NCI-H187 (cell line): ENCODE data around the gene HYOU1.
"Not testable (repeated sequence)": the region's sequence is repeated elsewhere in the genome, so short reads cannot be mapped to it uniquely, and the experiment has no call there.

Experiments
- DNase-seq, 2 experiments: peaks; one replicate each; lab custom pipeline; 2025; lab: John Stamatoyannopoulos, UW

Gene HYOU1

DNA sequence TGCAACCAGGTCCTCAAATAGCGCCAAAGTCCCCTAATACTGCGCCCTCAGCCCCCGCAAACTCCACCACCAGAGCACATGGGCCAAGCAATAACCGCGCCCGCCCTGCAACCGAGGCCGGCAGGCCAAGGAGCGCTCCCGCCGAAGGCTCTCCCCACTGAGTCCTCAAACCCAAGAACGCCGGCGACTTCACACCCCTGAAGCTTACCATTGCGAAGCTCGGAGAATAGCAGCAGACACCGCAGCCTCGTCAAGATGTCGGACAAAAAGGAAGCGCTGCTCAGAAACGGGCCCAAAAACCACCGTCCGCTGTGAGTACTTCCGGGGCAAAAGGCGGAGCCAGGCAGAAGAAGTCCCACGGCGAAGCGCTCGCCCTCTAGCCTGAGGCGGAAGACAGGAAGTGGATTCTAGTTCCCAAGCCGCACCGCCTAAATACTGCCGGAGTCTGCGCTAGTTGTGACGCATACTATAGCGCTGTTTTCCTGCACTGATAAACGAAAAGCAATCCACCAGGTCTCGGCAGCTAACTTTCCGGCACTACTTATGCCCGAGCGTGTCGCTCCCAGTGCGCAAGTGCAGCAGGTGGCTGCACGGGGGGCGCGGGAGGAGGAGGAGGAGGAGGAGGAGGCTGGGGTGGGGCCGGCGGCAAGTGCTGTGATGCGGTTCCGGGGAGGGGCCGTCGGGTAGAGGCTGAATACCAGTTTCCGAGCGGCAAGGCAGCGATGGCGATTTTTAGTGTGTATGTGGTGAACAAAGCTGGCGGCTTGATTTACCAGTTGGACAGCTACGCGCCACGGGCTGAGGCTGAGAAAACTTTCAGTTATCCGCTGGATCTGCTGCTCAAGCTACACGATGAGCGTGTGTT lies 38.7 kb downstream of the HYOU1 start, which contains the start of the genes RPS25 and TRAPPC4:
TSS of gene RPS25 (minus strand) at position 270 of the 865 bp plus-strand sequence. CDS start at position 211, 59 bp downstream.
TSS of gene TRAPPC4 (plus strand) at position 693 of the 865 bp plus-strand sequence. CDS start at position 723, 30 bp downstream.
- DNase-seq: peak; percentile 87 to 94

DNA sequence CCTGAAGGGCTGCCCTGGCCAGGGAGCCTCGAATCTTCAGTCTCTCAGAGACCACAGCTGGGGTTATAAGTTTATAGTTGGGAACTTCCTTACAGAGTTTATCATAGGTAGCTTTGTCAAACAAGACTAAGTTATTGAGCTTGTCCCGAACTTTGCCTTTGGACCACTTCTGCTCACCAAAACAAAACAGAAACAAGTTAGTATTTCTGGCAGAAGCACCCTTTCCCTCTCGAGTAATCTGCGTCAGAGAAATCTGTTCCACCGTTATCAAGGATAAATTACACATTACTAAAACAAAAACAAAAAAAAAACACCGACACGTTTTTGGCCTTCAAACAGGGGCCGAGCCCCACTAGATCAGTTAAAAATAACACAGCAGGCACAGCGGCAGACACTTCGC lies 39.6 kb downstream of the HYOU1 start:
- DNase-seq: not testable (repeated sequence)

DNA sequence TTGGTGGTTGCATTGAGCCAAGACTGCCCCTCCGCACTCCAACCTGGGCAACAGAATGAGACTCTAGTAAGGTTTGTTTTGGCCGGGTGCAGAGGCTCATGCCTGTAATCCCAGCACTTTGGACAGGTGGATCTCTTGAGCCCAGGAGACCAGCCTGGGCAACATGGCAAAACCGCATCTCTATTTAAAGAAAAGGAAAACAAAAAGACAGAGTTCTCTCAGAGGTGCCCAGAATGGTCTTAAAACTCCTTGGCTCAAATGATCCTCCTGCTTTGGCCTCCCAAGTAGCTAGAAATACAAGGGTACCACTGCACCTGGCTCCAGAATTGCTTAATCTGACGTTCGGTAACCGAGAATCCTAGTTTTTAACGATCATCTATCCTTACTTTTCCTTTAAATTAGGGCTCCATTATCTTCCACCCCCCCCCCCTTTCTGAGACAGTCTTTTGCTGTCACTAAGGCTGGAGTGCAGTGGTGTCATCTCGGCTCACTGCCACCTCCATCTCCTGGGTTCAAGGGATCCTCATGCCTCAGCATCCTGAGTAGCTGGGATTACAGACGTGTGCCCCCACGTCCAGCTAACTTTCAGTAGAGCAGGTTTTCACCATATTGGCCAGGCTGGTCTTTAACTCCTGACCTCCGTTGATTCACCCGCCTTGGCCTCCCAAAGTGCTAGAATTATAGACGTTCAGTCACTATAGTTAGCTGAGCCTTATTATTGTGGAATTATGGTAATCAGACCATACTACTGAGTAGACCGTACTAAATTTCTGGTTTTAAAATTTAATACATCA lies 40.6 kb downstream of the HYOU1 start:
- DNase-seq: no peak

DNA sequence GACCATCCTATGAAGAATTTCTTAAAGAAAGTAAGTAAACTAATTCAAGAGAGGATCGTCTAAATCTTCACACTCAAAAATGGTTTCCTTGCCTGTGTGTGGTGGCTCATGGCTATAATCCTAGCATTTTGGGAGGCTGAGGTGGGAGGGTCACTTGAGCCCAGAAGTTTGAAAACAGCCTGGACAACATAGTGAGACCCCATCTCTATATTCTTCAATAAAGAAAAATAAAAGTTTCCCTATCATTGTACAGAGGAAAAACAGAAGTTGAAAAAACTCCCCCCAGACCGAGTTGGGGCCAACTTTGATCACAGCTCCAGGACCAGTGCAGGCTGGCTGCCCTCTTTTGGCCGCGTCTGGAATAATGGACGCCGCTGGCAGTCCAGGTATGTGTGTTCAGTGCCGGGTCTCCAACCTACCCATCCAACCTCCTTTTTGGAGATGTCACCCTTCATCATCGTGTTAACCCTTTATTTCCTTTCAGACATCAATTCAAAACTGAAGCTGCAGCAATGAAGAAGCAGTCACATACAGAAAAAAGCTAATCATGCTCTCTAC lies 41.9 kb downstream of the HYOU1 start:
- no peak for DNase-seq

DNA sequence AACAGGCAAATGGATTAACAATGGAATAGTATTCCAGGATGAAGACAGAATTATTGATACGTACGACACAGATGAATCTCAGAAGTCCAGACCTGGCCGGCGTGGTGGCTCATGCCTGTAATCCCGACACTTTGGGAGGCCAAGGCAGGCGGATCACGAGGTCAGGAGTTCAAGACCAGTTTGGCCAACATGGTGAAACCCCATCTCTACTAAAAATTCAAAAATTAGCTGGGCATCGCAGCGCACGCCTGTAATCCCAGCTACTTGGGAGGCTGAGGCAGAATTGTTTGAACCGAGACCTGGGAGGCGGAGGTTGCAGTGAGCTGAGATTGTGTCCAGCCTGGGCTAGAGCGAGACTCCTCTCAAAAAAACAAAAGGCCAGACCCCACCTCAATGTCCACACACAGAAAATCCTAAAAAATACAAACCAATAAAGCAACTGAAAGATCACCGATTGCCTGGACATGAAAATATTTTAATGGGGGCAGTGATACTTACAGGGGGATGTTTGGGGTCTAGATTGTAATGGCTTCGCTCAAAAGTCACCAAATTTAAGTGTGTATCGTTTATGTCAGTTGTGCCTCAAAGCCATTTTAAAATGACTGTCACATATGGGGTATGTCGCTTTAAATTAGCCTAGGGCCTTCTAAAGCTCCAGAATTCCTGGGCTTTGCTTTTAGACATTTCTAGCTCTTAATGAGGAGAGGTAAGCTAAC lies 42.6 kb downstream of the HYOU1 start:
- no peak for DNase-seq

DNA sequence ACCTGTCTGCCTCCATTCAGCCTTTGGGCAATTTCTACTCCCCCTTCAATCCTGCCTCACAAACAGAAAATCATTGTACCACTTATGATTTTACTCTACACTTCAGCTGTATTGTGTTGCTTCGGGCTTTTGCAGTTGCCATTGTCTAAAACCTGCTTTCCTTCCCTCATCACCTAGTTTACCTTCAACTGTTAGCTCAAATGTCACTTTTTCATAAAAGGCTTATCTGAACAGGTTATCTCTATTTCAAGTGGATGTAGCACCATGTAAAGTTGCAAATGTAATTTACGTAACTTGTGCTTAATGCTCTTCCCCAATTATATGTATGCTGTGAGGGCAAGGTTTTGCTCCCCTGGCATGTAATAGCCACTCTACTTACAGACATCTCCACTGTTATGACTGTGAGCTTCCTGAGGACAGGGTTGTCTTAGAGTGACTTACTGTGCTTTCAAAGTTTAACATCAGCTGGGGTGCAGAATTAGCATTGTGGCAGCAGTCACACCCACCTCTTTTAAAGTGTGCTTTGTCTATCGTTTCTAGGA lies 44.3 kb downstream of the HYOU1 start:
- no peak for DNase-seq

DNA sequence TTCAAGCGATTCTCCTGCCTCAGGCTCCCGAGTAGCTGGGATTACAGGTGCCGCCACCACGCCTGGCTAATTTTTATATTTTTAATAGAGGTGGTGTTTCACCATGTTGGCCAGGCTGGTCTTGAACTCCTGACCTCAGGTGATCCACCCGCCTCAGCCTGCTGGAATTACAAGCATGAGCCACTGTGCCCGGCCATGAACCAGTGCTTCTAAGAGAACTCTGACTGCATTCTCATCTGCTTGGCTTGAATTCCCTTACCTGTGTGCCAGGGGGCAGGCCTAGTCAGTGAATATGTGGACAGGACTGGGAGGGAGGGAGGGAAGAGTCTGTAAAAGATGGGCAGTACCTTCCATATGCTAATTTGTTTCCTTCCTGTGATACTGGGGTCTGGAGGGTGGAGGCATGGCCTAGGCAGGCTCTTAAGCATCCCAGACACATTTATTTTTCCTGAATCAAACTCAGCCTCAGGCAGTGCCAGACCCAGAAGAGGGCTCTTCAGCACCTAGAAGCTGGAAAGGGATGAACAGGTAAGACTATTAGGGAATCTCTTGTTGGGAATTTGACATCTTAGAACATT lies 45.4 kb downstream of the HYOU1 start:
- no peak for DNase-seq

DNA sequence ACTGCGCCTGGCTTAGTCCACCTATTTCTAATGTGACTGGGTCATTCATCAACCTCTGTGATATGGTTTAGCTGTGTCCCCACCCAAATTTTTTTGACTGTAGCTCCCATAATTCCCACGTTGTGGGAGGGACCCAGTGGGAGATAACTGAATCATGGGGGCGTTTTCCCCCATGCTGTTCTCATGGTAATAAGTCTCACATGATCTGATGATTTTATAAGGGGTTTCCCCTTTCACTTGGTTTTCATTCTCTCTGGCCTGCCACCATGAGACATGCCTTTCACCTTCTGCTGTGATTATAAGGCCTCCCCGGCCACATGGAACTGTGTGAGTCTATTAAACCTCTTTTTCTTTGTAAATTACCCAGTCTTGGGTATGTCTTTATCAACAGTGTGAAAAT lies 50.3 kb downstream of the HYOU1 start:
- DNase-seq: no peak

DNA sequence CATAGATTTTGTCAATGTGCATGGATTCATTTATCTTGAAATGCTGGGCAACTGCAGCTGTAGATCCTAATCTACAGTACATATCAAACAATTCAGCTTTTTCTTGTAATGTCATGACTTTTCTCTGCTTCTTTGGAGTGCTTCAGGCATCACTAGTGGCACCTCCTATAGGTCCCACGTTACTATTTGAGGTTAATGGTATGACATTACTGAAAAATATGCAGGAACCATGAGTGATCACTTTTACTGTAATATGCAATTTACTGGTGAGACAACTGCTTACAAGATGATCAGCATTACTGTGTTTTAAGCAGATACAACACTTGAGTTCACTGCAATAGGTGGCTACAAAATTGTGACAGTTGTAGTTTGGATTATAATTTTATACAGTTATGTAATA lies 56.1 kb downstream of the HYOU1 start:
- DNase-seq: no peak

DNA sequence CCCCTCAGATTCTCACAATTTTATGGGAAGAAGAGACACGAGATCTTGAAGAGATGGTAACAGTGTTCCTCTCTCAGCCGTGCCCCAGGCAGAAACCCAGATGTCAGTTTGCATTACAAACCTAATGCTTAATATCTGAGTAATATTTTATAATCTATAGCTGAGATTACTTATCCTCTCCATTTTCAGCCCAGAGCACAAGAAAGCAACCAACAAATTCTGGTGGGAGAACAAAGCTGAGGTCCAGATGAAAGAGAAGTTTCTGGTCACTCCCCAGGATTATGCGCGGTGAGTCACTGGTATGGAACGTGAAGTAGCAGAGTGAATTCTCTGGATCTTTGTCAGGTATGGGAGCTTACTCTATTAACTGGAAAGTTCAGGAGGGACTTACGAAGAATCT lies 58.2 kb downstream of the HYOU1 start:
- no peak for DNase-seq

DNA sequence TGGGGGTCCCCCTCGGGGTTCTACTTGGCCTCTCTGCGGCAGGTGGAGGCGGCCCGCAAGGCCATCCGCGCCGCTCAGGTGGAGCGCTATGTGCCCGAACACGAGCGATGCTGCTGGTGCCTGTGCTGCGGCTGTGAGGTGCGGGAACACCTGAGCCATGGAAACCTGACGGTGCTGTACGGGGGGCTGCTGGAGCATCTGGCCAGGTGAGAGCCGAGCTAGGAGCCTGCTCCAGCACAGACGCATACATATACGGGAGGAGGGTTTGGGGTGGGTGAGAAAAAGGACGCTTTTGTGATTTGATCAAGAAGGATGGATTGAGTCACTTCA lies 58.7 kb downstream of the HYOU1 start:
- DNase-seq: no peak

DNA sequence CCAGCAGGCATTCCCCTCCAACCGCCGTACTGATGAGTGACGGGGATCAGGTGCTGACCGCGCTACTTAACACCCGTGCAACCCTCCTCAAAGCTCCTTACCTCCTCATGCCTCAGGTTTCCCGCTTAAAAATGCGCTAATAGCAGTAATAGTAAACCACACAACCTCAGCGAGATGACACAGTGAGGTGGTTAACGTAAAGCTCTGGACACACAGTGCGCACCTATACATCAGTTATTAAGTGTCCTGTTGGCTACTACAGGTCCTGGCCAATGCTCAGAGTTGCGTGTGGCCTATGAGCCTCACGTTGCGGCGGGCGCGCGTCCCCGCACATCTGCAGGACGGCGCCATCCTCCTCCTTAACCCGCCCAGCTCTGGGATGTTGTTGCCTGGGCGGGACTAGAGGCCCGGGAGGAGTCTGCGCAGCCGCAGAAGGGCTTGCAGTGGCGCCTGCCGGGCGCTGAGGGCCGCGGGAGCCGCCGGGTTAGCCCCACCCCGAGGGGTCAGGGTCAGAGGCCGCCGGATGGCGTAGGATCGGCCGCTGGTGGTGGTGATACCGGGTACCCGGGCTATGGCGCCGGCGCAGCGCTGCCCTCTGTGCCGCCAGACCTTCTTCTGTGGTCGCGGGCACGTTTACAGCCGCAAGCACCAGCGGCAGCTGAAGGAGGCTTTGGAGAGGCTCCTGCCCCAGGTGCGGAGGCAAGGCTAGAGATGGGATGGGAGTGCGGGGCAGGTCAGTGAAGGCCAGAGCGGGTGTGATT lies 59.2 kb downstream of the HYOU1 start, which contains the start of gene CENATAC:
TSS of gene CENATAC (plus strand) at position 512 of the 761 bp plus-strand sequence. CDS start at position 572, 60 bp downstream.
- peak; percentile 70 to 74 for DNase-seq

DNA sequence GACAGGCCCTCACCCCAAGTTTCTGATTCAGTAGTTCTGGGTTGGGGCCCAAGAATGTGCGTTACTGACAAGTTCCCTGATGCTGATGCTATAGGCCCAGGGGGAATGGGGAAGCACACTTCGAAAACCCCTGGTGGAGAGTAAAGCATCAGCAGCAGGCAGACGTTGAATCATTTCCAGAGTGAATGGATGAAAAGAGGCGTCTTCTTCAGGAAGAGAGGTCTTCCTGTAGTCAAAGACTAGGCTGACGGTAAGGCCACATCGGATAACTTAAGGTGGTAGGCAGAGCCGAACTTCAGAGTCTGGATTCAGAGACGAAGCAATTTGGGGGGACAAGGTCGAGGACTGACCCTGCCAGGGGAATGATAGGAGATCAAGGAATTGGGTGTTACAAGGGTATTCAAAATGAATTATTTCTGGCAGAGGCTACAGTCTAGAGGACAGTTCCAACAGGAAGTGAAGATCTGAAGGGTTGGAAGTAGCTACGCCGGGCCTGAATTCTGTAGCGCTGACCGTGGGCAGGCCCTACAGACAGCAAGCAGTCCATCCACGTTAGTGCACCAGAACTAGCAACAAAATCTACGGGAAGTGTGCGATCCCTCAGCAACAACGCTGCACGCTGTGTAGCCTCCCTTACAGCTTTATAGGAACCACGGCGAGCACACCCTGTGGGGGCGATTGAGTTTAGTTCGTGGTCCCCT lies 59.9 kb downstream of the HYOU1 start:
- no peak for DNase-seq
